HepG2 (cell line): ENCODE data around the gene CHRNG. TPM values are rescaled to one million over a fixed set of nuclear protein-coding genes. Genes with fewer than 3 reads are reported as not detected.

Experiments used
- HES4 ChIP-seq: sonication (generic); formaldehyde crosslinking; IDR thresholded peaks from 2 replicates; pipeline ENCODE4 v1.9.0; 2021; ENCODE audit warnings: mild to moderate bottlenecking, missing genetic modification reagents, borderline replicate concordance
- HNF4A ChIP-seq: sonication (generic); formaldehyde crosslinking; IDR thresholded peaks from 2 replicates; pipeline ENCODE4 v1.4.0; 2020; ENCODE audit warnings: missing genetic modification reagents
- JUNB ChIP-seq: sonication (generic); formaldehyde crosslinking; IDR thresholded peaks from 2 replicates; pipeline ENCODE4 v1.8.0; 2022; ENCODE audit warnings: missing genetic modification reagents, mild to moderate bottlenecking, borderline replicate concordance
- MBD4 ChIP-seq: IDR thresholded peaks from 2 replicates; pipeline ENCODE4 v1.6.1; 2012; ENCODE audit warnings: low read length, inconsistent platforms, borderline replicate concordance
- MED8 ChIP-seq: sonication (generic); formaldehyde crosslinking; IDR thresholded peaks from 2 replicates; pipeline ENCODE4 v1.8.1; 2023; ENCODE audit warnings: mild to moderate bottlenecking, missing genetic modification reagents; ENCODE audit not compliant: insufficient replicate concordance
- PLRG1 ChIP-seq: fragments of 450-650 bp; conservative IDR thresholded peaks from 2 replicates; pipeline ENCODE4 v1.6.1; 2016
- ZBTB7B ChIP-seq: sonication (generic); formaldehyde crosslinking; IDR thresholded peaks from 2 replicates; pipeline ENCODE4 v1.4.0; 2020; ENCODE audit warnings: missing genetic modification reagents
- ZNF136 ChIP-seq: sonication (generic); formaldehyde crosslinking; IDR thresholded peaks from 2 replicates; pipeline ENCODE4 v1.8.1; 2022; ENCODE audit warnings: low read depth, mild to moderate bottlenecking, moderate library complexity, missing genetic modification reagents
- ZNF225 ChIP-seq: sonication (generic); formaldehyde crosslinking; IDR thresholded peaks from 2 replicates; pipeline ENCODE4 v1.4.0; 2020; ENCODE audit warnings: mild to moderate bottlenecking, missing genetic modification reagents
- ZNF34 ChIP-seq: sonication (generic); formaldehyde crosslinking; IDR thresholded peaks from 2 replicates; pipeline ENCODE4 v1.4.0; 2020; ENCODE audit warnings: mild to moderate bottlenecking, missing genetic modification reagents, borderline replicate concordance
- ZNF616 ChIP-seq: sonication (generic); formaldehyde crosslinking; IDR thresholded peaks from 2 replicates; pipeline ENCODE4 v1.5.0; 2020; ENCODE audit warnings: low read depth, mild to moderate bottlenecking, missing genetic modification reagents
- ZNF660 ChIP-seq: sonication (generic); formaldehyde crosslinking; IDR thresholded peaks from 2 replicates; pipeline ENCODE4 v1.5.1; 2020; ENCODE audit warnings: mild to moderate bottlenecking, low read depth, missing genetic modification reagents, borderline replicate concordance
- ZNF737 ChIP-seq: sonication (generic); formaldehyde crosslinking; IDR thresholded peaks from 2 replicates; pipeline ENCODE4 v1.5.0; 2020; ENCODE audit warnings: missing genetic modification reagents, mild to moderate bottlenecking, borderline replicate concordance
- ZNF776 ChIP-seq: sonication (generic); formaldehyde crosslinking; IDR thresholded peaks from 2 replicates; pipeline ENCODE4 v1.4.0; 2020; ENCODE audit warnings: mild to moderate bottlenecking, missing genetic modification reagents
- ZNF891 ChIP-seq: sonication (generic); formaldehyde crosslinking; IDR thresholded peaks from 2 replicates; pipeline ENCODE4 v1.5.0; 2020; ENCODE audit warnings: mild to moderate bottlenecking, missing genetic modification reagents
- polyA plus RNA-seq, 8 experiments: library from polyadenylated mRNA; depleted of rRNA in 3 of 8; stranded (reverse) in 7 of 8; unstranded in 1 of 8; fragments of >200 nt; fragmentation: Illumina TruSeq in 4 of 8; extraction: Trizol in 4 of 8; gene quantifications; 2 replicates each; pipeline versions ENCODE4 v1.2.1 to v1.2.3, GENCODE V29; 2011 to 2016; ENCODE audit warnings: low read depth in 4 of 8, missing spikeins in 1 of 8, mixed read lengths in 1 of 8; ENCODE audit not compliant: insufficient read depth in 1 of 8
- total RNA-seq, 5 experiments: library from RNA; depleted of rRNA; stranded (reverse); fragments of >200 nt; fragmentation: Illumina TruSeq; extraction: Trizol; gene quantifications; 2 replicates each; pipeline ENCODE4 v1.2.3, GENCODE V29; 2016; ENCODE audit warnings: low read depth in 1 of 5
- TF ChIP-seq, protein P1 (sequence below): sonication (generic); formaldehyde crosslinking; IDR thresholded peaks from one replicate; pipeline ENCODE4 v1.5.1; 2020; ENCODE audit warnings: mild to moderate bottlenecking, missing genetic modification reagents; ENCODE audit errors: not compliant biosample characterization
- TF ChIP-seq, protein P2 (sequence below): IDR thresholded peaks from 2 replicates; pipeline ENCODE4 v1.6.1; 2016; ENCODE audit warnings: mild to moderate bottlenecking
- TF ChIP-seq, protein P3 (sequence below): sonication (generic); formaldehyde crosslinking; IDR thresholded peaks from 2 replicates; pipeline ENCODE4 v1.4.0; 2020; ENCODE audit warnings: missing genetic modification reagents

Gene CHRNG
- total and polyA plus RNA-seq, 2 of the 13 experiments (the other 11 are each of a cell fraction or from before 2014, with no cell fraction given), result not detected

DNA sequence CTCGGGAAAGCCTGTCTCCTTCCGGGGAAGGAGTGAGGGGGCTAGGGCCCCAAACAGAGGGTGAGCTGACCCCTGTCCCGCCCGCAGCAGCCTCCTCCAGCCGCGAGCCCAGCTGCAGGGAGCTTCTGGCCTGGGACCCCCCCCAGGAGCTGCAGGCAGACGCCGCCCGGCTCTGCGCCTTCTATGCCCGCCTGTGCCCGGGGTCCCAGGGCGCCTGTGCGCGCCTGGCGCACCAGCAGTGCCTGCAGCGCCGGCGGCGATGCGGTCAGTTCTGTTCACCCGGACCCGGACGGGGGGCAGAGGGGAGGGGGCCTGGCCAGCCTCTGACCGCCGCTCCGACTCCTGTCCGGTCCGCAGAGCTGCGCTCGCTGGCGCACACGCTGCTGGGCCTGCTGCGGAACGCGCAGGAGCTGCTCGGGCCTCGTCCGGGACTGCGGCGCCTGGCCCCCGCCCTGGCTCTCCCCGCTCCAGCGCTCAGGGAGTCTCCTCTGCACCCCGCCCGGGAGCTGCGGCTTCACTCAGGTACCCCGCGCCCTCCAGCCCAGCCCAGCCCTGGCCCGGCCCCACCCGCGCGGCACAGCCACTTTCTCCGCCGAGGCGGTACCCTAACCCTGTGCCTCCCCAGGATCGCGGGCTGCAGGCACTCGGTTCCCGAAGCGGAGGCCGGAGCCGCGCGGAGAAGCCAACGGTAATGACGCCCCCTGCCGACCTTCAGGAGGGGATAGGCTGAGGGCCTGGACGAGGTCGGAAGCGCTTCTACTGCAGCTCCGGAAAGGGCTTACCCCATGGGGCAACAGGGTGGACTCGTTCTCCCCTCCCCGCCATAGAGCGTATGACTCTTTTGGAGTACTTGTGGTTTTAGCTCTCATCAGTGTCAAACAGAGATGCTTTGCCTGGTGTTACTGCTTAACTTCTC is 15.6 kb upstream of the CHRNG start (continued):
- TF ChIP-seq, protein P1, sequence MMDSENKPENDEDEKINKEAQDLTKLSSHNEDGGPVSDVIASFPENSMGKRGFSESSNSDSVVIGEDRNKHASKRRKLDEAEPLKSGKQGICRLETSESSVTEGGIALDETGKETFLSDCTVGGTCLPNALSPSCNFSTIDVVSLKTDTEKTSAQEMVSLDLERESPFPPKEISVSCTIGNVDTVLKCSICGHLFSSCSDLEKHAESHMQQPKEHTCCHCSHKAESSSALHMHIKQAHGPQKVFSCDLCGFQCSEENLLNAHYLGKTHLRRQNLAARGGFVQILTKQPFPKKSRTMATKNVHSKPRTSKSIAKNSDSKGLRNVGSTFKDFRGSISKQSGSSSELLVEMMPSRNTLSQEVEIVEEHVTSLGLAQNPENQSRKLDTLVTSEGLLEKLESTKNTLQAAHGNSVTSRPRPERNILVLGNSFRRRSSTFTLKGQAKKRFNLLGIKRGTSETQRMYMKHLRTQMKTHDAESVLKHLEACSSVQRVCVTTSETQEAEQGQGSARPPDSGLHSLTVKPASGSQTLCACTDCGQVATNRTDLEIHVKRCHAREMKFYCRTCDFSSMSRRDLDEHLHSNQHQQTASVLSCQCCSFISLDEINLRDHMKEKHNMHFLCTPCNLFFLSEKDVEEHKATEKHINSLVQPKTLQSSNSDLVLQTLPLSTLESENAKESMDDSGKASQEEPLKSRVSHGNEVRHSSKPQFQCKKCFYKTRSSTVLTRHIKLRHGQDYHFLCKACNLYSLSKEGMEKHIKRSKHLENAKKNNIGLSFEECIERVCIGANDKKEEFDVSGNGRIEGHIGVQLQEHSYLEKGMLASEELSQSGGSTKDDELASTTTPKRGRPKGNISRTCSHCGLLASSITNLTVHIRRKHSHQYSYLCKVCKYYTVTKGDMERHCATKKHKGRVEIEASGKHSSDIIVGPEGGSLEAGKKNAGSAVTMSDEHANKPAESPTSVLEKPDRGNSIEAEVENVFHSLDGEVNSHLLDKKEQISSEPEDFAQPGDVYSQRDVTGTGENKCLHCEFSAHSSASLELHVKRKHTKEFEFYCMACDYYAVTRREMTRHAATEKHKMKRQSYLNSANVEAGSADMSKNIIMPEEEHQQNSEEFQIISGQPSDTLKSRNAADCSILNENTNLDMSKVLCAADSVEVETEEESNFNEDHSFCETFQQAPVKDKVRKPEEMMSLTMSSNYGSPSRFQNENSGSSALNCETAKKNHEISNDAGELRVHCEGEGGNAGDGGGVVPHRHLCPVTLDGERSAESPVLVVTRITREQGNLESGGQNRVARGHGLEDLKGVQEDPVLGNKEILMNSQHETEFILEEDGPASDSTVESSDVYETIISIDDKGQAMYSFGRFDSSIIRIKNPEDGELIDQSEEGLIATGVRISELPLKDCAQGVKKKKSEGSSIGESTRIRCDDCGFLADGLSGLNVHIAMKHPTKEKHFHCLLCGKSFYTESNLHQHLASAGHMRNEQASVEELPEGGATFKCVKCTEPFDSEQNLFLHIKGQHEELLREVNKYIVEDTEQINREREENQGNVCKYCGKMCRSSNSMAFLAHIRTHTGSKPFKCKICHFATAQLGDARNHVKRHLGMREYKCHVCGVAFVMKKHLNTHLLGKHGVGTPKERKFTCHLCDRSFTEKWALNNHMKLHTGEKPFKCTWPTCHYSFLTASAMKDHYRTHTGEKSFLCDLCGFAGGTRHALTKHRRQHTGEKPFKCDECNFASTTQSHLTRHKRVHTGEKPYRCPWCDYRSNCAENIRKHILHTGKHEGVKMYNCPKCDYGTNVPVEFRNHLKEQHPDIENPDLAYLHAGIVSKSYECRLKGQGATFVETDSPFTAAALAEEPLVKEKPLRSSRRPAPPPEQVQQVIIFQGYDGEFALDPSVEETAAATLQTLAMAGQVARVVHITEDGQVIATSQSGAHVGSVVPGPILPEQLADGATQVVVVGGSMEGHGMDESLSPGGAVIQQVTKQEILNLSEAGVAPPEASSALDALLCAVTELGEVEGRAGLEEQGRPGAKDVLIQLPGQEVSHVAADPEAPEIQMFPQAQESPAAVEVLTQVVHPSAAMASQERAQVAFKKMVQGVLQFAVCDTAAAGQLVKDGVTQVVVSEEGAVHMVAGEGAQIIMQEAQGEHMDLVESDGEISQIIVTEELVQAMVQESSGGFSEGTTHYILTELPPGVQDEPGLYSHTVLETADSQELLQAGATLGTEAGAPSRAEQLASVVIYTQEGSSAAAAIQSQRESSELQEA, result peak; percentile 33
- TF ChIP-seq MED8 (CRISPR knock-in tag) (no peak), ZNF136 (CRISPR knock-in tag) (no peak), ZNF891 (CRISPR knock-in tag) (no peak), ZBTB7B (peak; percentile 57; the same call in 1 of the 2 replicates), HES4 (CRISPR knock-in tag) (no peak), ZNF737 (CRISPR knock-in tag) (no peak), JUNB (CRISPR knock-in tag) (no peak), PLRG1 (no peak), MBD4 (no peak), HNF4A (CRISPR knock-in tag) (no peak), ZNF34 (CRISPR knock-in tag) (no peak), ZNF225 (CRISPR knock-in tag) (no peak; the same call in 1 of the 2 replicates), ZNF616 (CRISPR knock-in tag) (no peak), ZNF776 (CRISPR knock-in tag) (no peak; the same call in 1 of the 2 replicates), ZNF660 (no peak)
- TF ChIP-seq, protein P2, sequence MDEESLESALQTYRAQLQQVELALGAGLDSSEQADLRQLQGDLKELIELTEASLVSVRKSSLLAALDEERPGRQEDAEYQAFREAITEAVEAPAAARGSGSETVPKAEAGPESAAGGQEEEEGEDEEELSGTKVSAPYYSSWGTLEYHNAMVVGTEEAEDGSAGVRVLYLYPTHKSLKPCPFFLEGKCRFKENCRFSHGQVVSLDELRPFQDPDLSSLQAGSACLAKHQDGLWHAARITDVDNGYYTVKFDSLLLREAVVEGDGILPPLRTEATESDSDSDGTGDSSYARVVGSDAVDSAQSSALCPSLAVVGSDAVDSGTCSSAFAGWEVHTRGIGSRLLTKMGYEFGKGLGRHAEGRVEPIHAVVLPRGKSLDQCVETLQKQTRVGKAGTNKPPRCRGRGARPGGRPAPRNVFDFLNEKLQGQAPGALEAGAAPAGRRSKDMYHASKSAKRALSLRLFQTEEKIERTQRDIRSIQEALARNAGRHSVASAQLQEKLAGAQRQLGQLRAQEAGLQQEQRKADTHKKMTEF, result no peak
- TF ChIP-seq, protein P3, sequence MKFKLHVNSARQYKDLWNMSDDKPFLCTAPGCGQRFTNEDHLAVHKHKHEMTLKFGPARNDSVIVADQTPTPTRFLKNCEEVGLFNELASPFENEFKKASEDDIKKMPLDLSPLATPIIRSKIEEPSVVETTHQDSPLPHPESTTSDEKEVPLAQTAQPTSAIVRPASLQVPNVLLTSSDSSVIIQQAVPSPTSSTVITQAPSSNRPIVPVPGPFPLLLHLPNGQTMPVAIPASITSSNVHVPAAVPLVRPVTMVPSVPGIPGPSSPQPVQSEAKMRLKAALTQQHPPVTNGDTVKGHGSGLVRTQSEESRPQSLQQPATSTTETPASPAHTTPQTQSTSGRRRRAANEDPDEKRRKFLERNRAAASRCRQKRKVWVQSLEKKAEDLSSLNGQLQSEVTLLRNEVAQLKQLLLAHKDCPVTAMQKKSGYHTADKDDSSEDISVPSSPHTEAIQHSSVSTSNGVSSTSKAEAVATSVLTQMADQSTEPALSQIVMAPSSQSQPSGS (CRISPR knock-in tag), result no peak
